Kidney (tissue), 14 donors: ENCODE measurements around the gene ACOXL. TPM values are rescaled to one million over a fixed set of nuclear protein-coding genes. Genes with fewer than 3 reads are reported as not detected.

Experiments
- DNase-seq, 5 donors: peaks; one replicate each; pipeline ENCODE4 v3.0.0-alpha.2; 2013 to 2020
- FAIRE-seq: peaks from 2 replicates; lab custom pipeline; 2012; peaks lifted over from hg19 to GRCh38; lab: Jason Lieb, UNC
- H3K27ac ChIP-seq, 2 donors: one replicate each; pipeline ENCODE4 v1.7.0; 2013; ENCODE audit warnings: low read depth in 2 of 2, low read length in 2 of 2, inconsistent platforms in 1 of 2
- H3K27me3 ChIP-seq: one replicate; pipeline ENCODE4 v1.7.1; 2013; ENCODE audit warnings: low read length, inconsistent platforms; ENCODE audit not compliant: control insufficient read depth, insufficient read depth
- H3K36me3 ChIP-seq, 3 donors: one replicate each; pipeline versions ENCODE4 v1.7.0 to v1.7.1; 2013; ENCODE audit warnings: low read length in 3 of 3, control low read depth in 1 of 3, inconsistent platforms in 1 of 3; ENCODE audit not compliant: insufficient read depth in 3 of 3, control insufficient read depth in 2 of 3
- H3K4me1 ChIP-seq, 3 donors: one replicate each; pipeline versions ENCODE4 v1.7.0 to v1.7.1; 2013; ENCODE audit warnings: low read length in 3 of 3, inconsistent platforms in 1 of 3, low read depth in 1 of 3; ENCODE audit not compliant: control insufficient read depth in 2 of 3, insufficient read depth in 2 of 3
- H3K4me3 ChIP-seq, 3 donors: one replicate each; pipeline versions ENCODE4 v1.7.0 to v1.8.1; 2013; ENCODE audit warnings: low read length in 3 of 3, control low read depth in 1 of 3, inconsistent platforms in 1 of 3
- H3K9ac ChIP-seq, 3 donors: one replicate each; pipeline versions ENCODE4 v1.7.0 to v1.7.1; 2013; ENCODE audit warnings: low read length in 3 of 3, control low read depth in 1 of 3, inconsistent platforms in 1 of 3
- H3K9me3 ChIP-seq, 3 donors: one replicate each; pipeline versions ENCODE4 v1.7.0 to v1.7.1; 2013; ENCODE audit warnings: low read length in 3 of 3, control low read depth in 1 of 3, inconsistent platforms in 1 of 3; ENCODE audit not compliant: control insufficient read depth in 2 of 3, insufficient read depth in 1 of 3
- intact Hi-C: fragments of 100-400 bp; cut with DNase I; formaldehyde crosslinking; loops from one replicate; pipeline ENCODE4 v1.11.1; 2022
- polyA plus RNA-seq: library from polyadenylated mRNA; stranded (reverse); fragments of 350-450 nt; fragmentation: Illumina TruSeq; extraction: RNeasy Lipid Tissue Mini Kit (QIAGEN cat#74804); gene quantifications from one replicate; pipeline ENCODE4 v1.2.3, GENCODE V29; 2014; ENCODE audit warnings: low read depth, low replicate concordance; ENCODE audit not compliant: insufficient read depth
- total RNA-seq: library from RNA; stranded (reverse); fragmentation: NEBNext Ultra II Directional; extraction: Animal tissue kit (Norgen Biotek cat#: 25700); gene quantifications from one replicate; pipeline ENCODE4 v1.2.1, GENCODE V29; 2021
- TF ChIP-seq, protein P1 (sequence below): IDR thresholded peaks from 3 replicates; pipeline ENCODE4 v1.5.1; 2012; ENCODE audit warnings: mild to moderate bottlenecking, moderate library complexity, borderline replicate concordance; ENCODE audit not compliant: insufficient read depth; ENCODE audit errors: extremely low read depth
- donor health status: control.
- donor health status: control.
- donor health status: control.
- donor health status: control.
- donor health status: control.
- donor health status: DM: yes; HTN: yes; CAD: no.
- donor health status: Normal renal cell carcinoma (clear cell type).

ACOXL gene
- total and polyA plus RNA-seq, 2 donors from 2014 or later, result 2.0 TPM; not detected in 1

GRCh38 chr2:110925479-110925878 lies 193.1 kb downstream of the ACOXL start:
- Histone ChIP-seq H3K4me1 (no peaks in the 10 kb centered on the region), H3K9ac (no peak overlapping the region), H3K27ac (no peak overlapping the region), H3K4me3 (no peak overlapping the region), H3K9me3 (no peaks in the 10 kb centered on the region), H3K36me3 (no peaks in the 10 kb centered on the region), H3K27me3 (no peaks in the 10 kb centered on the region)
- intact Hi-C loops, result no loop called here
- TF ChIP-seq, protein P1, sequence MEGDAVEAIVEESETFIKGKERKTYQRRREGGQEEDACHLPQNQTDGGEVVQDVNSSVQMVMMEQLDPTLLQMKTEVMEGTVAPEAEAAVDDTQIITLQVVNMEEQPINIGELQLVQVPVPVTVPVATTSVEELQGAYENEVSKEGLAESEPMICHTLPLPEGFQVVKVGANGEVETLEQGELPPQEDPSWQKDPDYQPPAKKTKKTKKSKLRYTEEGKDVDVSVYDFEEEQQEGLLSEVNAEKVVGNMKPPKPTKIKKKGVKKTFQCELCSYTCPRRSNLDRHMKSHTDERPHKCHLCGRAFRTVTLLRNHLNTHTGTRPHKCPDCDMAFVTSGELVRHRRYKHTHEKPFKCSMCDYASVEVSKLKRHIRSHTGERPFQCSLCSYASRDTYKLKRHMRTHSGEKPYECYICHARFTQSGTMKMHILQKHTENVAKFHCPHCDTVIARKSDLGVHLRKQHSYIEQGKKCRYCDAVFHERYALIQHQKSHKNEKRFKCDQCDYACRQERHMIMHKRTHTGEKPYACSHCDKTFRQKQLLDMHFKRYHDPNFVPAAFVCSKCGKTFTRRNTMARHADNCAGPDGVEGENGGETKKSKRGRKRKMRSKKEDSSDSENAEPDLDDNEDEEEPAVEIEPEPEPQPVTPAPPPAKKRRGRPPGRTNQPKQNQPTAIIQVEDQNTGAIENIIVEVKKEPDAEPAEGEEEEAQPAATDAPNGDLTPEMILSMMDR, result no peak
- DNase-seq, result peak in 1 of 5 donors; percentile 5
- FAIRE-seq, result no peak

- intact Hi-C loops, result no loop called here
- H3K4me1 ChIP-seq, result no peaks in the 10 kb centered on the region
Observed at GRCh38 chr2:110927526-110927925, 195.2 kb downstream of the ACOXL start.

DNA sequence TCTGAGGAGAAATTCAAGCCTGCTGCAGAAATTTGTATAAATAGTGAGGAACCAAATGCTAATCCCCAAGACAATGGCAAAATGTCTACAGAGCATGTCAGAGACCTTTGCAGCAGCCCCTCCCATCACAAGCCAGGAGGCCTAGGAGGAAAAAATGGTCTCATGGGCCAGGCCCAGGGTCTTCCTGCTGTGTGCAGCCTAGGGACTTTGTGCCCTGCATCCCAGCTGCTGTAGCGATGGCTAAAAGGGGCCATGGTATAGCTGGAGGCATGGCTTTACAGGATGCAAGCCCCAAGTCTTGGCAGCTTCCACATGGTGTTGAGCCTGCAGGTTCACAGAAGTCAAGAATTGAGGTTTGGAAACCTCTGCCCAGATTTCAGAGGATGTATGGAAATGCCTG lies 197.2 kb downstream of the ACOXL start:
- no peak for FAIRE-seq
- DNase-seq, result no peak
- H3K27me3 ChIP-seq, result no peaks in the 10 kb centered on the region
- no peaks in the 10 kb centered on the region for H3K36me3 ChIP-seq
- intact Hi-C loops, result no loop called here
- no peaks in the 10 kb centered on the region for H3K9me3 ChIP-seq
- no peak overlapping the region for H3K9ac ChIP-seq
- H3K4me3 ChIP-seq, result no peak overlapping the region
- H3K4me1 ChIP-seq, result no peaks in the 10 kb centered on the region
- TF ChIP-seq, protein P1, result no peak
- no peak overlapping the region for H3K27ac ChIP-seq

More at GRCh38 chr2:110927526-110927925, 195.2 kb downstream of the ACOXL start:
- Histone ChIP-seq H3K4me3 (no peak overlapping the region), H3K36me3 (no peaks in the 10 kb centered on the region), H3K9me3 (no peaks in the 10 kb centered on the region), H3K27ac (no peak overlapping the region), H3K27me3 (no peaks in the 10 kb centered on the region), H3K9ac (no peak overlapping the region)
- DNase-seq (no peak), FAIRE-seq (no peak)
- TF ChIP-seq, protein P1, result no peak

DNA sequence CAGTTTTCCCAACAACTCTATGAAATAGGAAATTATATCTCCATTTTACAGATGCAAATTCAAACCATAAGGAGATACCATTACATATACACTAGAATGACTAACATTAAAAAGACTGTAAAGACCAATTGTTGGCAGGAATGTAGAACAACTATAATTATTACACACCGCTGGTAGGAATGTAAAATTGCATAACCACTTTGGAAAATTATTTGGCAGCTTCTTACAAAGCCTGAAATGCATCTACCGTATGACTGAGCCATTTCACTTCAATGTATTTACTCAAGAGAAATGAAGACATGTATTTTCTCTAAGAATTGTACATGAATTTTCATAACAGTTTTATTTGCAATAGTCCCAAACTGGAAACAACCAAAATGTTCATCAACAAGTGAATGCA lies 199.3 kb downstream of the ACOXL start:
- H3K36me3 ChIP-seq, result no peaks in the 10 kb centered on the region
- FAIRE-seq (no peak), DNase-seq (no peak)
- no peaks in the 10 kb centered on the region for H3K4me1 ChIP-seq
- H3K4me3 ChIP-seq, result no peak overlapping the region
- no peak overlapping the region for H3K9ac ChIP-seq
- TF ChIP-seq, protein P1, result no peak
- H3K9me3 ChIP-seq, result no peaks in the 10 kb centered on the region
- intact Hi-C loops, result no loop called here
- no peak overlapping the region for H3K27ac ChIP-seq
- H3K27me3 ChIP-seq, result no peaks in the 10 kb centered on the region
